DOHH2 (cell line): ENCODE results near the gene AHSG.

ENCODE experiments used
- H3F3A ChIP-seq: fragments of 200-600 bp; sonication (generic), shearing (Covaris generic); 2 replicates; pipeline ENCODE4 v1.6.0; 2016; ENCODE audit warnings: antibody characterized with exemption, mild to moderate bottlenecking; ENCODE audit not compliant: control insufficient read depth, insufficient read depth
- H3K27ac ChIP-seq: fragments of 200-600 bp; sonication (generic); 2 replicates; pipeline ENCODE4 v1.5.1; 2014; ENCODE audit warnings: low read depth, mild to moderate bottlenecking, low read length, moderate library complexity
- H3K27me3 ChIP-seq: fragments of 200-600 bp; sonication (generic); 2 replicates; pipeline ENCODE4 v1.6.1; 2014; ENCODE audit warnings: mild to moderate bottlenecking, low read length, mixed read lengths; ENCODE audit not compliant: control insufficient read depth
- H3K36me3 ChIP-seq: fragments of 200-600 bp; sonication (generic); 2 replicates; pipeline ENCODE4 v1.6.1; 2014; ENCODE audit warnings: mild to moderate bottlenecking, low read length, moderate library complexity, mixed read lengths; ENCODE audit not compliant: control insufficient read depth
- H3K4me1 ChIP-seq: fragments of 200-600 bp; sonication (generic); 2 replicates; pipeline ENCODE4 v1.6.1; 2014; ENCODE audit warnings: mild to moderate bottlenecking, low read length, mixed read lengths; ENCODE audit not compliant: control insufficient read depth
- H3K4me2 ChIP-seq: fragments of 200-600 bp; sonication (generic); 2 replicates; pipeline ENCODE4 v1.6.0; 2014; ENCODE audit warnings: mild to moderate bottlenecking, low read length, moderate library complexity
- H3K4me3 ChIP-seq: fragments of 200-600 bp; sonication (generic); 2 replicates; pipeline ENCODE4 v1.5.1; 2014; ENCODE audit warnings: mild to moderate bottlenecking, low read length, mixed read lengths
- H3K79me2 ChIP-seq: fragments of 200-600 bp; sonication (generic); 2 replicates; pipeline ENCODE4 v1.6.1; 2014; ENCODE audit warnings: mild to moderate bottlenecking, low read length, mixed read lengths; ENCODE audit not compliant: control insufficient read depth
- H3K9me2 ChIP-seq: fragments of 200-600 bp; sonication (generic); replicated peaks from 2 replicates; pipeline ENCODE4 v1.6.1; 2014; ENCODE audit warnings: mild to moderate bottlenecking, low read length, mixed read lengths; ENCODE audit not compliant: control insufficient read depth
- H3K9me3 ChIP-seq: fragments of 200-600 bp; sonication (generic); 2 replicates; pipeline ENCODE4 v1.6.1; 2014; ENCODE audit warnings: antibody characterized with exemption, low read length, mixed read lengths; ENCODE audit not compliant: control insufficient read depth, insufficient read depth
- H4K20me1 ChIP-seq: fragments of 200-600 bp; sonication (generic); 2 replicates; pipeline ENCODE4 v1.6.0; 2014; ENCODE audit warnings: low read depth, mild to moderate bottlenecking, antibody characterized with exemption, low read length, moderate library complexity; ENCODE audit not compliant: control insufficient read depth, insufficient read depth
- CTCF ChIP-seq: fragments of 200-600 bp; sonication (generic); IDR thresholded peaks from one replicate; pipeline ENCODE4 v1.5.1; 2014; ENCODE audit warnings: antibody characterized with exemption, mild to moderate bottlenecking, low read depth, low read length; ENCODE audit not compliant: poor library complexity, severe bottlenecking
- EZH2phosphoT487 ChIP-seq: fragments of 200-600 bp; sonication (generic); IDR thresholded peaks from 2 replicates; pipeline ENCODE4 v1.6.1; 2017; ENCODE audit warnings: borderline replicate concordance, mild to moderate bottlenecking, antibody characterized with exemption, low read length, moderate library complexity, mixed read lengths

Gene AHSG

GRCh38 chr3:186599142-186599784 lies 13.6 kb upstream of the AHSG start:
- no peaks in the 10 kb centered on the region for H3K36me3 ChIP-seq
- no peaks in the 10 kb centered on the region for H3K27me3 ChIP-seq
- H3K9me2 ChIP-seq: no peaks in the 10 kb centered on the region

GRCh38 chr3:186599785-186600166 lies 13.1 kb upstream of the AHSG start:
- Histone ChIP-seq H3F3A (no peaks in the 10 kb centered on the region), H3K79me2 (no peaks in the 10 kb centered on the region), H3K9me2 (no peaks in the 10 kb centered on the region), H3K9me3 (no peaks in the 10 kb centered on the region), H3K4me2 (no peak overlapping the region), H3K4me1 (no peaks in the 10 kb centered on the region), H3K27me3 (no peaks in the 10 kb centered on the region), H3K36me3 (no peaks in the 10 kb centered on the region), H3K27ac (no peak overlapping the region), H4K20me1 (no peaks in the 10 kb centered on the region), H3K4me3 (no peak overlapping the region)
- no peak for TF ChIP-seq CTCF
- TF ChIP-seq EZH2phosphoT487: no peak

More at GRCh38 chr3:186599142-186599784, 13.6 kb upstream of the AHSG start:
- Histone ChIP-seq H3K4me2 (no peak overlapping the region), H3F3A (no peaks in the 10 kb centered on the region), H3K4me1 (no peaks in the 10 kb centered on the region), H3K79me2 (no peaks in the 10 kb centered on the region), H4K20me1 (no peaks in the 10 kb centered on the region), H3K4me3 (no peak overlapping the region), H3K9me3 (no peaks in the 10 kb centered on the region), H3K27ac (no peak overlapping the region)
- TF ChIP-seq EZH2phosphoT487 (no peak), CTCF (no peak)

- Histone ChIP-seq H3K4me1 (no peaks in the 10 kb centered on the region), H3K79me2 (no peaks in the 10 kb centered on the region), H3K4me2 (no peak overlapping the region), H3K4me3 (no peak overlapping the region), H3K27ac (no peak overlapping the region), H3K9me2 (no peaks in the 10 kb centered on the region), H4K20me1 (no peaks in the 10 kb centered on the region), H3K9me3 (no peaks in the 10 kb centered on the region), H3K27me3 (no peaks in the 10 kb centered on the region), H3F3A (no peaks in the 10 kb centered on the region), H3K36me3 (no peaks in the 10 kb centered on the region)
- TF ChIP-seq EZH2phosphoT487: no peak
- no peak for TF ChIP-seq CTCF
Observed at GRCh38 chr3:186600896-186601295, 12.0 kb upstream of the AHSG start.
